Stimulated activated CD4-positive, alpha-beta T cell treated with anti-CD3 and anti-CD28 coated beads, Interleukin-1b, Interleukin-23, amount 100 ng/mL, for 24 hours (primary cell): ENCODE results near the gene DNASE2.

Experiments
- DNase-seq, 4 experiments: peaks; one replicate each; pipeline ENCODE4 v3.0.0-alpha.2; 2020; ENCODE audit warnings: low read depth in 4 of 4, low spot score in 1 of 4

DNASE2 gene

GRCh38 chr19:12836529-12836863 is 44.8 kb downstream of the DNASE2 start:
- no peak for DNase-seq

GRCh38 chr19:12834976-12835757 is 46.1 kb downstream of the DNASE2 start:
- no peak for DNase-seq

GRCh38 chr19:12834566-12834943 is 46.7 kb downstream of the DNASE2 start, which contains the start of gene RTBDN:
RTBDN (minus strand) TSS chr19:12834579; CDS start chr19:12829979, 4,600 bp downstream.
- DNase-seq, result no peak

GRCh38 chr19:12833738-12834565 is 47.3 kb downstream of the DNASE2 start:
- no peak for DNase-seq

- no peak for DNase-seq
These were observed 47.9 kb downstream of the DNASE2 start for GRCh38 chr19:12833418-12833737.

- DNase-seq, result no peak
These were observed 52.8 kb downstream of the DNASE2 start for GRCh38 chr19:12828494-12828893.

GRCh38 chr19:12825254-12826131 is 55.8 kb downstream of the DNASE2 start:
- DNase-seq, result no peak
